ENCODE results near the gene KCNA2.

Gene KCNA2

GRCh38 chr1:110617116-110617515 lies 11.0 kb upstream of the KCNA2 start:
- DNase-seq (ENCODE audit: insufficient read length, low spot score): no peak
- FAIRE-seq: no peak
- TF ChIP-seq POLR2A (IDR thresholded peaks at IDR 0.05; ENCODE audit: low read depth, low read length): no peak

- DNase-seq (ENCODE audit: insufficient read length, low spot score) (peak; percentile 57), FAIRE-seq (no peak)
- TF ChIP-seq POLR2A (IDR thresholded peaks at IDR 0.05; ENCODE audit: low read depth, low read length): no peak
Measured at GRCh38 chr1:110616587-110616986, 10.4 kb upstream of the KCNA2 start.

GRCh38 chr1:110615548-110616130 lies 9.5 kb upstream of the KCNA2 start:
- FAIRE-seq: no peak
- TF ChIP-seq POLR2A (IDR thresholded peaks at IDR 0.05; ENCODE audit: low read depth, low read length): no peak
- peak; percentile 64 for DNase-seq (ENCODE audit: insufficient read length, low spot score)

GRCh38 chr1:110612060-110612745 lies 6.0 kb upstream of the KCNA2 start:
- no peak for TF ChIP-seq POLR2A (IDR thresholded peaks at IDR 0.05; ENCODE audit: low read depth, low read length)
- FAIRE-seq (no peak), DNase-seq (ENCODE audit: insufficient read length, low spot score) (no peak)

- FAIRE-seq: no peak
- no peak for DNase-seq (ENCODE audit: insufficient read length, low spot score)
- TF ChIP-seq POLR2A (IDR thresholded peaks at IDR 0.05; ENCODE audit: low read depth, low read length): no peak
Measured at GRCh38 chr1:110610696-110611286, 4.6 kb upstream of the KCNA2 start.

GRCh38 chr1:110610084-110610483 lies 3.9 kb upstream of the KCNA2 start:
- no peak for TF ChIP-seq POLR2A (IDR thresholded peaks at IDR 0.05; ENCODE audit: low read depth, low read length)
- DNase-seq (ENCODE audit: insufficient read length, low spot score) (no peak), FAIRE-seq (no peak)

GRCh38 chr1:110608247-110608646 lies 2.1 kb upstream of the KCNA2 start:
- DNase-seq (ENCODE audit: insufficient read length, low spot score) (no peak), FAIRE-seq (no peak)
- no peak for TF ChIP-seq POLR2A (IDR thresholded peaks at IDR 0.05; ENCODE audit: low read depth, low read length)

- no peak for DNase-seq (ENCODE audit: insufficient read length, low spot score)
- no peak for TF ChIP-seq POLR2A (IDR thresholded peaks at IDR 0.05; ENCODE audit: low read depth, low read length)
- no peak for FAIRE-seq
Measured at GRCh38 chr1:110607536-110608230, 1.5 kb upstream of the KCNA2 start.

- no peak for DNase-seq (ENCODE audit: insufficient read length, low spot score)
- TF ChIP-seq POLR2A (IDR thresholded peaks at IDR 0.05; ENCODE audit: low read depth, low read length): no peak
- no peak for FAIRE-seq
Measured at GRCh38 chr1:110606657-110607535, 738 bp upstream of the KCNA2 start.

- FAIRE-seq (no peak), DNase-seq (ENCODE audit: insufficient read length, low spot score) (no peak)
- no peak for TF ChIP-seq POLR2A (IDR thresholded peaks at IDR 0.05; ENCODE audit: low read depth, low read length)
Measured at GRCh38 chr1:110605446-110605845, 712 bp downstream of the KCNA2 start.

- DNase-seq (ENCODE audit: insufficient read length, low spot score) (no peak), FAIRE-seq (no peak)
- TF ChIP-seq POLR2A (IDR thresholded peaks at IDR 0.05; ENCODE audit: low read depth, low read length): no peak
Measured at GRCh38 chr1:110604586-110605148, 1.5 kb downstream of the KCNA2 start.

- no peak for DNase-seq (ENCODE audit: insufficient read length, low spot score)
- no peak for TF ChIP-seq POLR2A (IDR thresholded peaks at IDR 0.05; ENCODE audit: low read depth, low read length)
- no peak for FAIRE-seq
Measured at GRCh38 chr1:110603058-110603457, 3.1 kb downstream of the KCNA2 start.

- TF ChIP-seq POLR2A (IDR thresholded peaks at IDR 0.05; ENCODE audit: low read depth, low read length): no peak
- no peak for FAIRE-seq
- no peak for DNase-seq (ENCODE audit: insufficient read length, low spot score)
Measured at GRCh38 chr1:110602466-110602865, 3.7 kb downstream of the KCNA2 start.

All from H54 (cell line).